Peyer's patch (tissue), 4 donors: Measurements from ENCODE around the gene NAALADL1. TPM values are rescaled to one million over a fixed set of nuclear protein-coding genes. Genes with fewer than 3 reads are reported as not detected.
A peak's percentile ranks its signal among the peaks of the same experiment; 100 is the strongest.

Experiments
- DNase-seq, 3 donors: peaks; one replicate each; pipeline ENCODE4 v3.0.0-alpha.2; 2017 to 2019
- H3K27ac ChIP-seq, 4 donors: fragments of 200-600 bp; sonication (generic); one replicate each; pipeline ENCODE4 v1.5.1; 2016 to 2019
- H3K27me3 ChIP-seq, 2 donors: fragments of 200-600 bp; sonication (generic); one replicate each; pipeline ENCODE4 v1.5.1; 2019
- H3K36me3 ChIP-seq, 3 donors: fragments of 200-600 bp; sonication (generic); one replicate each; pipeline ENCODE4 v1.5.1; 2016 to 2019
- H3K4me1 ChIP-seq, 4 donors: fragments of 200-600 bp; sonication (generic); one replicate each; pipeline ENCODE4 v1.5.1; 2016 to 2019
- H3K4me3 ChIP-seq, 4 donors: fragments of 200-600 bp; sonication (generic); 1 replicate in 3 of 4; 2 replicates in 1 of 4; pipeline ENCODE4 v1.5.1; 2016 to 2019; ENCODE audit warnings: mild to moderate bottlenecking in 1 of 4
- H3K9me3 ChIP-seq, 4 donors: fragments of 200-600 bp; sonication (generic); one replicate each; pipeline ENCODE4 v1.5.1; 2016 to 2019; ENCODE audit warnings: mild to moderate bottlenecking in 1 of 4
- POLR2A ChIP-seq, 2 donors: fragments of 450-650 bp; IDR thresholded peaks; one replicate each; pipeline ENCODE4 v1.5.1; 2017; ENCODE audit warnings: antibody characterized with exemption in 2 of 2, mild to moderate bottlenecking in 2 of 2, moderate library complexity in 2 of 2
- total RNA-seq, 4 donors: library from RNA; depleted of rRNA; stranded (reverse); fragments of >200 nt; gene quantifications; one replicate each; pipeline ENCODE4 v1.1.0, GENCODE V29; 2016
- TF ChIP-seq, protein P1 (sequence below), 6 experiments: fragments of 450-650 bp in 4 of 6; fragments of 200-600 bp in 2 of 6; sonication (generic) in 1 of 6; IDR thresholded peaks; one replicate each; pipeline ENCODE4 v1.5.1; 2017 to 2019; ENCODE audit warnings: antibody characterized with exemption in 6 of 6, mild to moderate bottlenecking in 3 of 6, moderate library complexity in 1 of 6

Gene NAALADL1
- total RNA-seq, 4 donors from 2014 or later: 40.4 to 1,241 (median 898) TPM

DNA sequence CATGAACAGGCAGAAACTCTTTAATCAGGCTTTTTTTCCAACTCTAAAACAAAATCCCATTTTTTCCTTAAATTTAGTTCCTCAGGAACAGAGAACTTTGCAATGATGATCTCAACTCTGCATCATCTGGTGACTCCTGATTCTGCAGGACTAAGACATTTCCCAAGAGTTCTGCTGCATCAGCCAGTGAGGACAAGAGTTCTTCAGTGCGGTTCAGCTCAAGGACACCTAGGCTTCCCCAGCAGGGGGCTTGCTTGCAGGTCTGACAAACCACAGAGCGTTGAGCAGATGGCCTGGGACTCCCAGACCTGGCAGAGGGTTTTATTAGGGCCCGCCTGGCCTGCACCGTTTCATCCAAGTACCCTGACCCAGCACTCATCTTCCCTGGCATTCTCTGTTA, 19.1 kb upstream of the NAALADL1 start:
- Histone ChIP-seq H3K4me3 (no peak overlapping the region), H3K9me3 (no peaks in the 10 kb centered on the region), H3K36me3 (no peaks in the 10 kb centered on the region), H3K27ac (peak overlapping the region in 1 of 4 donors; percentile 71), H3K4me1 (peaks cover 0 to 6% (median 0%) of the 10 kb centered on the region in 4 donors), H3K27me3 (no peaks in the 10 kb centered on the region)
- no peak for DNase-seq
- TF ChIP-seq POLR2A (IDR thresholded peaks at IDR 0.05): no peak
- TF ChIP-seq, protein P1, sequence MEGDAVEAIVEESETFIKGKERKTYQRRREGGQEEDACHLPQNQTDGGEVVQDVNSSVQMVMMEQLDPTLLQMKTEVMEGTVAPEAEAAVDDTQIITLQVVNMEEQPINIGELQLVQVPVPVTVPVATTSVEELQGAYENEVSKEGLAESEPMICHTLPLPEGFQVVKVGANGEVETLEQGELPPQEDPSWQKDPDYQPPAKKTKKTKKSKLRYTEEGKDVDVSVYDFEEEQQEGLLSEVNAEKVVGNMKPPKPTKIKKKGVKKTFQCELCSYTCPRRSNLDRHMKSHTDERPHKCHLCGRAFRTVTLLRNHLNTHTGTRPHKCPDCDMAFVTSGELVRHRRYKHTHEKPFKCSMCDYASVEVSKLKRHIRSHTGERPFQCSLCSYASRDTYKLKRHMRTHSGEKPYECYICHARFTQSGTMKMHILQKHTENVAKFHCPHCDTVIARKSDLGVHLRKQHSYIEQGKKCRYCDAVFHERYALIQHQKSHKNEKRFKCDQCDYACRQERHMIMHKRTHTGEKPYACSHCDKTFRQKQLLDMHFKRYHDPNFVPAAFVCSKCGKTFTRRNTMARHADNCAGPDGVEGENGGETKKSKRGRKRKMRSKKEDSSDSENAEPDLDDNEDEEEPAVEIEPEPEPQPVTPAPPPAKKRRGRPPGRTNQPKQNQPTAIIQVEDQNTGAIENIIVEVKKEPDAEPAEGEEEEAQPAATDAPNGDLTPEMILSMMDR (IDR thresholded peaks at IDR 0.05): peak in 1 of 6 experiments; percentile 4

DNA sequence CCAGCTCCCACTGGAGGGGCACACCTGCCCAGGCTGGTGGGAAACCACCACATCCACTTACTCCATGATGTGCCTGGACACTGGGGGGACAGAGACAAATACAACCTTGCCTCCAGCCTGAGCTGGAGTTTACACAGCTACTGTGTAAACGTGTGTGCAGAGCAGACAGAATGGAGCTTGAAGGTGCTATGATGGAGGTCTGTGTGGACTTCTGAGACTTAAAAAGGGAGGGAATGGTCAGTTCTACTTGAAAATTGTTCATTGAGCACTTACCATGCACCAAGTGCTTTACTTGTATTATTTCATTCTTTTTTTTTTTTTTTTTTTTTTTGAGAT, 14.2 kb upstream of the NAALADL1 start:
- H3K9me3 ChIP-seq: no peaks in the 10 kb centered on the region
- no peak overlapping the region for H3K27ac ChIP-seq
- H3K4me1 ChIP-seq: no peaks in the 10 kb centered on the region
- no peak for DNase-seq
- no peaks in the 10 kb centered on the region for H3K36me3 ChIP-seq
- H3K4me3 ChIP-seq: no peak overlapping the region
- no peaks in the 10 kb centered on the region for H3K27me3 ChIP-seq
- TF ChIP-seq, protein P1 (IDR thresholded peaks at IDR 0.05): no peak
- no peak for TF ChIP-seq POLR2A (IDR thresholded peaks at IDR 0.05)

DNA sequence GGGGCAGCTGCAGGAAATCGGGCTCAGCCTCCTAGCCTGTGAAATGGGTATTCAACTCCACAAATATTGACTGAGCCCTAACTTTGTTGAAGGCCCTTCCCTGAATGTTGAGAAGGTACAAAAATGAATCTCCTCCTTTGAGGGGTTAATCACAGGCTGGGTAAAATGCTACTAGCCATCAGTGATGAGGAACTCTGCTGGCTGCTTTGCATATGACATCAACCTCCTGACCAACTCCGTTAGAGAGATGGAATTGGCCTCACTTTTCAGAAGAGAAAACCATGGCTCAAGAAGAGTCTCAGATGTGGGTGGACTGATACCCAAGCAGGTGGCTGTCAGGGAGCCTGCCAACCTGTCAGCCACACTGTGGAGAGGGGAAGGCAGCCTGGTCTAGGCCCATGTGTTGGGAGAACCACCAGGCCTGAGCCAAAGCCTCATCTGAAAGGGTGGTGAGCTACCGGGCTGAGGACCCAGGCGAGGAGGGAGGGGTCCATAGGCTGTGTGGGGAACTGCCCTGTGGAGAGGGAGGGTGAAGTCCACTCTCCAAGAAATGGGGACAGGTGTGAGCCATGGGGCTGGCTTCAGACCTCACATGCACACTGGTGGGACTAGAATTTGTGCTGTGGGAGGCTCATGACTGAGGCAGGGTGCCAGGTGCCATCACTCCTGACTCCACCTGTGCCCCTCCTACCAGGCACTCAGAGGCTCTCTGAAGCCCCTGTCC, 13.7 kb upstream of the NAALADL1 start:
- Histone ChIP-seq H3K27ac (no peak overlapping the region), H3K4me1 (no peaks in the 10 kb centered on the region), H3K9me3 (no peaks in the 10 kb centered on the region), H3K36me3 (no peaks in the 10 kb centered on the region), H3K27me3 (no peaks in the 10 kb centered on the region), H3K4me3 (no peak overlapping the region)
- no peak for DNase-seq
- TF ChIP-seq, protein P1 (IDR thresholded peaks at IDR 0.05): no peak
- no peak for TF ChIP-seq POLR2A (IDR thresholded peaks at IDR 0.05)

DNA sequence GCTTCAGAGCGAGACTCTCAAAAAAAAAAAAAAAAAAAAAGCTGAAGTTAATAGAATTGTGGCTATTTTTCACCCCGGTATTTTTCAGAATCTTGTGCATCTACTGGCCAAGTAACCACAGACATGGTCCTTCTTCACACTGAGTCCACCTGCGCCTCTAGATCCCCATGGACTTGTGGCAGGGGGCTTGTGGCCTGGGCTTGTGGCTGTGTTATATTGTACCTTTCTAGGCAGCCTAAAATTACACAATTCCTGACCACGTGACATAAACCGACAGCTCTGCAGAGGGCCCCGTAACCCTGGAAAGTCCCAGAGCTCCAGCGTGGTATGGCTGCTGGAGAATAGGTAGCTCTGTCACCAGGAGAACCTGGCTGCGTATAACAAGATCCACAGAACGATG, 10.9 kb upstream of the NAALADL1 start:
- DNase-seq: no peak
- Histone ChIP-seq H3K27ac (no peak overlapping the region), H3K27me3 (no peaks in the 10 kb centered on the region), H3K9me3 (no peaks in the 10 kb centered on the region), H3K4me3 (no peak overlapping the region), H3K4me1 (peaks cover 0 to 6% (median 0%) of the 10 kb centered on the region in 4 donors), H3K36me3 (no peaks in the 10 kb centered on the region)
- TF ChIP-seq, protein P1 (IDR thresholded peaks at IDR 0.05): no peak
- no peak for TF ChIP-seq POLR2A (IDR thresholded peaks at IDR 0.05)

DNA sequence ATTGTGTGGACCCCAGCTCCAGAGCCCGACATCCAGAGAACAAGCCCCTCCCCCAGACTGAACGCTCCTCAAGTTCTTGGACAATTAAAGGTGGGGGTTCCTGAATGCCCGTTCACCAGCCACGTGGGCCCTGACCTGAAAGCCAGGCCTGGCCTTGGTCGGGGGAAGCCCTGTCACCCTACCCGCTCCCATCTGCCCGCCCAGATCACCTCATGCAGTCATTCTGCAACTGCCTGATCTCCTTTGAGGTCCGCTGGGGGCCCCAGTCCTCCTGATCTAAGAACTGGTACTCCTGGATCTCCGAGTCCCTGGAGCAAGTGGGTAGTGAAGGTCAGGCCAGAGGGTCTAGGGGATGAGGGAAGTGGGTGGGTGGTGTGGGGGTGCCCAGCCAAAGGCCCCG, 9.1 kb upstream of the NAALADL1 start:
- Histone ChIP-seq H3K4me1 (peaks cover 0 to 6% (median 0%) of the 10 kb centered on the region in 4 donors), H3K27me3 (no peaks in the 10 kb centered on the region), H3K9me3 (no peaks in the 10 kb centered on the region), H3K4me3 (no peak overlapping the region), H3K27ac (no peak overlapping the region), H3K36me3 (no peaks in the 10 kb centered on the region)
- DNase-seq: no peak
- no peak for TF ChIP-seq POLR2A (IDR thresholded peaks at IDR 0.05)
- TF ChIP-seq, protein P1 (IDR thresholded peaks at IDR 0.05): no peak
